ENCODE results near the gene ABCA2.

DNA sequence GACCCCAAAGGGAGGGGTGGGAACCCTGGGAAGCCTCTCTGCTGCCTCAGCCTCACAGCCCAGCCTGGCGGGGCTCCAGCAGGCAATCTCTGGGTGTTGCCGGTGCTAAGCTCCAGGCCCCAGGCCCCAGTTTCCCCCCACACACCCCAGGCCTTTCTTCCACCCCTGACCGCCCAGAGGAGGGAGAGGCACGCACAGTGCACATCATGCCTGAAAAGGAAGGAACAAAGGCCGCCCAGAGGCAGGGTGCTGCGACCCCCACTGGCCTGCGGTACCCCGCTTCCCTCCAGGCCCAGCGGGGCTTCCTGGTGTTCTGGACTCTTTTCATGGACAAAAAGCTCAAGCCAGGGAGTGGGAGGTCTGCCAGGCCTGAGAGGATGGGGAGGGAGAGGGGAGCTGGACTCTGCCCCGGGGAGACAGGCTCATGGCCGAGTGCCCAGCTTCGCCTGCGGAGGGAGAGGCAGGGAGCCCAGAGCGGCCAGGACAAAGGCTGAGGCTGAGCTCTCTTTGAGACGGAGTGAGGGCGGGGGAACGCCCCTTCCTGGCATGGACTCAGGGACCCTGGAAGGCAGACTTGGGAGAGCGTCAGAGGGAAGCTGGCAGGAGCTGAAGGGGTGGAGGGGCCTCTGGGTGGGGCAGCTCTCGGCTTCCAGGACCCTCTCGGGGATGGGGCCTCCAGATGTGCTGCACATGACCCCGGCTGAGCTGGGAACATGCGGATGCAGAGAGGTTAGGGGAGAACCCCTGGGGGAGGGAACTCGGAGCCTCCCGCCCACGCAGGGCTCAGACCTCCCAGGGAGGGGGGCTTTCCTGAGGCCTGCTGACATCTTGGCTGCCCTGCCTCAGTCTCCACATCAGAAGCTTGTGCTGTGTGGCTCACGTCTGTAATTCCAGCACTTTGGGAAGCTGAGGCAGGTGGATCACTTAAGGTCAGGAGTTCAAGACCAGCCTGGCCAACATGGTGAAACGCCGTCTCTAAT is 27.6 kb upstream of the ABCA2 start:
- TF ChIP-seq POLR2A (IDR thresholded peaks at IDR 0.05): no peak
- TF ChIP-seq, protein P1, sequence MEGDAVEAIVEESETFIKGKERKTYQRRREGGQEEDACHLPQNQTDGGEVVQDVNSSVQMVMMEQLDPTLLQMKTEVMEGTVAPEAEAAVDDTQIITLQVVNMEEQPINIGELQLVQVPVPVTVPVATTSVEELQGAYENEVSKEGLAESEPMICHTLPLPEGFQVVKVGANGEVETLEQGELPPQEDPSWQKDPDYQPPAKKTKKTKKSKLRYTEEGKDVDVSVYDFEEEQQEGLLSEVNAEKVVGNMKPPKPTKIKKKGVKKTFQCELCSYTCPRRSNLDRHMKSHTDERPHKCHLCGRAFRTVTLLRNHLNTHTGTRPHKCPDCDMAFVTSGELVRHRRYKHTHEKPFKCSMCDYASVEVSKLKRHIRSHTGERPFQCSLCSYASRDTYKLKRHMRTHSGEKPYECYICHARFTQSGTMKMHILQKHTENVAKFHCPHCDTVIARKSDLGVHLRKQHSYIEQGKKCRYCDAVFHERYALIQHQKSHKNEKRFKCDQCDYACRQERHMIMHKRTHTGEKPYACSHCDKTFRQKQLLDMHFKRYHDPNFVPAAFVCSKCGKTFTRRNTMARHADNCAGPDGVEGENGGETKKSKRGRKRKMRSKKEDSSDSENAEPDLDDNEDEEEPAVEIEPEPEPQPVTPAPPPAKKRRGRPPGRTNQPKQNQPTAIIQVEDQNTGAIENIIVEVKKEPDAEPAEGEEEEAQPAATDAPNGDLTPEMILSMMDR (IDR thresholded peaks at IDR 0.05): no peak
